Immature natural killer cell (primary cell): Measurements from ENCODE around the gene ZNF175. TPM values are rescaled to one million over a fixed set of nuclear protein-coding genes. Genes with fewer than 3 reads are reported as not detected.

Experiments
- DNase-seq, 3 donors: peaks; one replicate each; pipeline ENCODE4 v3.0.0; 2022; ENCODE audit warnings: mixed read lengths in 1 of 3
- H3K27ac Mint-ChIP-seq, 6 donors: one replicate each; pipeline ENCODE4 v1.8.0; 2020; ENCODE audit warnings: mixed read lengths in 6 of 6, mild to moderate bottlenecking in 5 of 6, inconsistent platforms in 4 of 6, moderate library complexity in 3 of 6
- H3K27me3 Mint-ChIP-seq, 3 donors: one replicate each; pipeline ENCODE4 v1.8.0; 2020 to 2021; ENCODE audit warnings: low read depth in 3 of 3, mild to moderate bottlenecking in 3 of 3, mixed read lengths in 3 of 3, moderate library complexity in 3 of 3, inconsistent platforms in 1 of 3
- H3K36me3 Mint-ChIP-seq, 3 donors: one replicate each; pipeline ENCODE4 v1.8.0; 2020; ENCODE audit warnings: mixed read lengths in 3 of 3, inconsistent platforms in 2 of 3, mild to moderate bottlenecking in 2 of 3
- H3K4me1 Mint-ChIP-seq, 2 donors: one replicate each; pipeline ENCODE4 v1.8.0; 2020; ENCODE audit warnings: inconsistent platforms in 2 of 2, mild to moderate bottlenecking in 2 of 2, mixed read lengths in 2 of 2, moderate library complexity in 1 of 2
- H3K4me3 Mint-ChIP-seq, 5 donors: one replicate each; pipeline ENCODE4 v1.8.0; 2020; ENCODE audit warnings: mild to moderate bottlenecking in 5 of 5, mixed read lengths in 5 of 5, inconsistent platforms in 3 of 5, moderate library complexity in 3 of 5
- H3K9me3 Mint-ChIP-seq, 6 donors: one replicate each; pipeline ENCODE4 v1.8.0; 2020; ENCODE audit warnings: mild to moderate bottlenecking in 6 of 6, mixed read lengths in 6 of 6, inconsistent platforms in 4 of 6, moderate library complexity in 3 of 6
- polyA plus RNA-seq, 3 donors: library from polyadenylated mRNA; unstranded; fragments of 300-500 nt; fragmentation: Illumina TruSeq; gene quantifications; one replicate each; pipeline ENCODE4 v1.2.3, GENCODE V29; 2021

ZNF175 gene
- 1 to 10 TPM in 1 of 3 donors, under 1 TPM in 2; 0.79 to 2.2 (median 0.81) TPM for polyA plus RNA-seq

DNA sequence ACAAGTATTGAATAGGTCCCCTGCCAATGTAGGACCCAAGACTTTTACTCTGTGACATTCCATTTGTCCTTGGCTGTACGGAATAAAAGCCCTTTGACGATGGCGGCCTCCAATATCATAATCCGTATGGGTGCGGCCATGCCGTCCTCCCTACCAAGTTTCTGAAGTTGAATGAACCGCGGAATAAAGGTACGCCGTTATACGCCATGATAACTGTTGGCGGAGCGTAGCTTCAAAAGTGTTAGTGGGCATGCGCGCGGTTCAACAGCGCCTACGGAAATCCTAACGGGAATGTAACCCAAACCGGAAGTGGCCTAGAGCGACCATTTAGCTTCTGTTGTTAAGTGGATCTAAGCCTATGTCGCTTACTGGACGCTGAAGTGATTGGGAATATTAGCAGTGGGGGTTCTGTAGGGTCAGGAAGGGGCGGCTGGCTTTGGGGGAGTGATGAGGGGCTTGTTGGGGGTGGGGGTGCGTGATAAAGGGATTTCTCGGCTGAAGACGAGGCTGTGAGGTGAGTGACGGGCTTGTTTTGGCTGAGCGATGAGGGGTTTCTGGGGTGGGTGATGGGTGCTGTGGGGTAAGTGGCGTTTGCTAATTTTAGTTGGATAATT lies at the start of gene ZNF175:
ZNF175 (plus strand) TSS at position 322 of the 614 bp plus-strand sequence. CDS start 2,047 bp downstream, outside the sequence.
- H3K36me3 Mint-ChIP-seq: peaks cover 5 to 9% (median 6%) of the 10 kb centered on the region in 3 donors
- peaks cover 1 to 15% (median 8%) of the 10 kb centered on the region in 3 donors for H3K27me3 Mint-ChIP-seq
- peak within 1 kb of the TSS; percentile 35 to 92 (median 63) for H3K27ac Mint-ChIP-seq
- peak within 1 kb of the TSS; percentile 93 to 100 (median 97) for H3K4me3 Mint-ChIP-seq
- H3K9me3 Mint-ChIP-seq: peaks cover 0 to 5% (median 0%) of the 10 kb centered on the region in 6 donors
- DNase-seq: peak; percentile 72 to 75 (median 75)
- peaks cover 30 to 40% of the 10 kb centered on the region in 2 donors for H3K4me1 Mint-ChIP-seq

DNA sequence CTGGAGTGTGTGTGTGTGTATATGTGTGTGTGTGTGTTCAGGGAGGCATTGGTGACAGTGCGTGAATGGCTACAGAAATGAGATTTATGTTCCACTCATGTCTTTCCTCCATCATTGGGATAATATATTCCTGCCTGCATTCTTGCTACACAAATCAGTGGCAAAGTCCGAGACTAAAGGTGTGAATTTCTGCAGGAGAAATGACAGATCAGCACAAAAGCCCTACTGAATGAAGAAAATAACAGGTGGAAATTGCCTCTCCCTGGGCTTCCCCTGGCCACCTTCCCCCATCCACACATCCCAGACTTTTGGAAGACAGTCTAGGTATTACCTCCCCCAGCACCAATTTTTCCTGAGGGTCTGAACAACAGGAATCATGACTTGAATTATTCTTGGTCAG lies 49.7 kb upstream of the ZNF175 start:
- Mint-ChIP-seq H3K27me3 (peaks cover 3 to 7% (median 6%) of the 10 kb centered on the region in 3 donors), H3K36me3 (no peaks in the 10 kb centered on the region), H3K9me3 (no peaks in the 10 kb centered on the region), H3K4me3 (no peak overlapping the region), H3K27ac (no peak overlapping the region), H3K4me1 (no peaks in the 10 kb centered on the region)
- no peak for DNase-seq

GRCh38 chr19:51521781-51522180 lies 49.3 kb upstream of the ZNF175 start:
- Mint-ChIP-seq H3K27me3 (peaks cover 3 to 8% (median 7%) of the 10 kb centered on the region in 3 donors), H3K9me3 (no peaks in the 10 kb centered on the region), H3K27ac (no peak overlapping the region), H3K4me1 (no peaks in the 10 kb centered on the region), H3K4me3 (no peak overlapping the region), H3K36me3 (no peaks in the 10 kb centered on the region)
- no peak for DNase-seq

- Mint-ChIP-seq H3K27ac (no peak overlapping the region), H3K9me3 (no peaks in the 10 kb centered on the region), H3K36me3 (no peaks in the 10 kb centered on the region), H3K4me1 (no peaks in the 10 kb centered on the region), H3K27me3 (peaks cover 3 to 13% (median 5%) of the 10 kb centered on the region in 3 donors), H3K4me3 (no peak overlapping the region)
- no peak for DNase-seq
Measured at GRCh38 chr19:51524666-51525264, 46.3 kb upstream of the ZNF175 start.

DNA sequence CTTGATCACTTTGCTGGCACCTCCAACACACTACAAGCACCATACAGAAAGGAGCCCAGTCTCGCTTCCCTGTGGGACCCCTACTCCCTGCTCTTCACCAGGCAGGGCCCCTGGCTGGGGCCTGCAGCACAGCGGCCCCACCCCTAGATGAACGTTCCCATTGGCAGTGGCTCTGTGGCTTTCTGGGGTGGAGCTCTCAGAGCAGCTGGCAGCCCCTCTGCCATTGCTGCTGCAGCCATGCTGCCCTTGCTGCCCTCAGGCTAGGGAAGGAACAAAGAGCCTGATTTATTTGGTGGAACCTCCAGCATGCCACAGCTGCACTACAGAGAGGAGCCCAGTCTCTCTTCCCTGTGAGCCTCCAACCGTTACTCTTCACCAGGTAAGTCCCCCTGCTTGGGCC lies 45.4 kb upstream of the ZNF175 start:
- no peaks in the 10 kb centered on the region for H3K4me1 Mint-ChIP-seq
- H3K4me3 Mint-ChIP-seq: no peak overlapping the region
- H3K36me3 Mint-ChIP-seq: no peaks in the 10 kb centered on the region

GRCh38 chr19:51529301-51529700 lies 41.8 kb upstream of the ZNF175 start:
- no peak overlapping the region for H3K27ac Mint-ChIP-seq

More for the DNA sequence above, 45.4 kb upstream of the ZNF175 start:
- no peak for DNase-seq
- Mint-ChIP-seq H3K9me3 (no peaks in the 10 kb centered on the region), H3K27me3 (peaks cover 3 to 13% (median 5%) of the 10 kb centered on the region in 3 donors), H3K27ac (no peak overlapping the region)

DNA sequence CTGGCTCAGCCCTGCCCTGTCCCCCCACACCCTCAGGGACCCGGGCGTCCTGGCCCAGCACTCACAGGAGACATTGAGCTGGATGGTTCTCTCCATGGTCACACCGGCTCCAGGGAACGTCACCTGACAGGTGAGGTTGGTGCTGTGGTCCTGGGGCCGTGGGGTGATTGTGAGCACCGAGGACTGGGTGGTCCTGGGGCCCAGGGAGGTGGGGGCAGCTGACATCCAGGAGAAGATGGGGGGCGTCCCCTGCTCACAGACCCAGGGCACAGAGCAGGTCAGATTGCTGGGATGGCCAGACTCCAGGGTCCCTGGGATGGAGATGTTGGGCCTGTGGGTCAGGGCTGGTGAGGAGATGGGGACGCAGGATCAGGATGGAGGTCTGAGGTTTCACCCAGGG lies 40.5 kb upstream of the ZNF175 start:
- Mint-ChIP-seq H3K27me3 (peaks cover 0 to 16% (median 3%) of the 10 kb centered on the region in 3 donors), H3K9me3 (no peaks in the 10 kb centered on the region), H3K4me1 (peaks cover 11 to 20% of the 10 kb centered on the region in 2 donors), H3K27ac (no peak overlapping the region), H3K4me3 (no peak overlapping the region), H3K36me3 (no peaks in the 10 kb centered on the region)
- DNase-seq: no peak

More at GRCh38 chr19:51529301-51529700, 41.8 kb upstream of the ZNF175 start:
- Mint-ChIP-seq H3K4me3 (no peak overlapping the region), H3K9me3 (no peaks in the 10 kb centered on the region), H3K36me3 (no peaks in the 10 kb centered on the region), H3K27me3 (peaks cover 0 to 13% (median 3%) of the 10 kb centered on the region in 3 donors), H3K4me1 (peaks cover 11 to 20% of the 10 kb centered on the region in 2 donors)
- DNase-seq: no peak

GRCh38 chr19:51531349-51532315 lies 39.5 kb upstream of the ZNF175 start, which contains the start of gene SIGLEC6:
SIGLEC6 (minus strand) TSS chr19:51531670; CDS start chr19:51531648, 22 bp downstream.
- H3K36me3 Mint-ChIP-seq: no peaks in the 10 kb centered on the region
- no peaks in the 10 kb centered on the region for H3K9me3 Mint-ChIP-seq
- DNase-seq: peak; percentile 41 to 51 (median 42)
- H3K27me3 Mint-ChIP-seq: peaks cover 0 to 15% (median 3%) of the 10 kb centered on the region in 3 donors
- H3K27ac Mint-ChIP-seq: peak within 1 kb of the TSS in 2 of 6 donors; percentile 21 to 31
- H3K4me3 Mint-ChIP-seq: peak within 1 kb of the TSS; percentile 52 to 76 (median 57)
- peaks cover 11 to 20% of the 10 kb centered on the region in 2 donors for H3K4me1 Mint-ChIP-seq

DNA sequence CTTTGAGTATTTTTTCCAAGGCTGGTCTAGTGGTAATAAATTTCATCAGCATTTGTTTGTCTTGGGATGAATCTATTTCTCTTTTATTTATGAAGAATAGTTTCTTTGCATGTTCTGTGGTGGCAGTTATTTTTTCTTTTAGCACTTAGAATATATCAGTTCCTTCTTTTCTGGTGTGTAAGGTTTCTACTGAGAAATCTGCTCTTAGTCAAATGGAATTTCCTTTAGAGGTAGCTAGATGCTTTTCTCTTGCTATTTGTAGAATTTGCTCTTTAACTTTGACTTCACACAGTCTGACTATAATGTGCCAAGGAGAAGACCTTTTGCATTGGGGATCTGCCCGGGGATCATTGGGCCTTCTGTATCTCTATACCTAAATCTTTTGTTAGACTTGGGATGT lies 35.5 kb upstream of the ZNF175 start:
- peaks cover 11 to 20% of the 10 kb centered on the region in 2 donors for H3K4me1 Mint-ChIP-seq
- H3K9me3 Mint-ChIP-seq: no peaks in the 10 kb centered on the region
- no peak overlapping the region for H3K27ac Mint-ChIP-seq
- peaks cover 0 to 15% (median 12%) of the 10 kb centered on the region in 3 donors for H3K27me3 Mint-ChIP-seq
- no peak overlapping the region for H3K4me3 Mint-ChIP-seq
- H3K36me3 Mint-ChIP-seq: no peaks in the 10 kb centered on the region
- no peak for DNase-seq

- H3K27me3 Mint-ChIP-seq: peaks cover 3 to 20% (median 15%) of the 10 kb centered on the region in 3 donors
Measured at GRCh38 chr19:51539821-51540366, 31.2 kb upstream of the ZNF175 start.

DNA sequence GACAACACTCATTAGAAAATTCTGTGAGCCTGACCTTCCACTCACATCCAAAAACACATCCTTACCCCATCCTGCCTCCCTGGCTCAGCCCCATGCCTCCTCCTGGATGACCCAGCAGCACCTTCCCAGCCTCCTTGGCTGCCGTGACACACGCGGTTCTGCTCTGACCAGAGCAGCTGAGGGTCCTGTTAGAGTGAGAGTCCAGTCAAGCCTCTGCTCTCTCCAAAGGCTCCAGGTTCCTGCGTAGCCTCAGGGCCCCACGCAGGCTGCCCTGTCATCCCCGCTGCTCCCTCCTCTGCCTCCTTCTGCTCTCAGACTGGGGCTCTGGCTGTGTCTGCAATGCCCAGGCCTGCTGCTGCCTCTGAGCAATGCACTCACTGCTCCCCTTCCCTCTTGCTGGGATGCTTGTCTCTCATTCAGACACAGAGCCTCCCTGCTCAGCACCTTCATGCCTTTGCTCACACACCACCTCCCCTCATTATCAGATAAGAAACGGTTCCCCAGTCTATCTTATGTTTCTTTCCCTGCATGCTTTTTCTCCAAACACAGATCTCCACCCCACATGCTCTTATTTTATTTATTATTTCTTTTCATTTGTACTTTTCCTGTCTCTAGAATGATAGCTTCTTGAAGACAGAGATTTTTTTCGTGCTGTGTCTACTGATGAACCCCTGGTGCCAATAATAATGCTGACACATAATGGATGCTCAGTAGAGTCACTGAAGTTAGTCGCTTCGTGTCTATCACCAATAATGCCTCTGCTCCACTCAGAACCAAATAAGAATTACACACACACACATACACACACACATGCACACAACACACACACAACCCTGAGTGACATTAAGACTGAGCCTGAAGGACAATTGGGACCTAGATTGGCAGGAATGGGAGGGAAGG lies 29.4 kb upstream of the ZNF175 start:
- peaks cover 3 to 17% (median 15%) of the 10 kb centered on the region in 3 donors for H3K27me3 Mint-ChIP-seq
- H3K4me3 Mint-ChIP-seq: no peak overlapping the region
- no peaks in the 10 kb centered on the region for H3K9me3 Mint-ChIP-seq
- no peaks in the 10 kb centered on the region for H3K4me1 Mint-ChIP-seq
- H3K36me3 Mint-ChIP-seq: no peaks in the 10 kb centered on the region
- DNase-seq: no peak
- H3K27ac Mint-ChIP-seq: no peak overlapping the region

More at GRCh38 chr19:51539821-51540366, 31.2 kb upstream of the ZNF175 start:
- H3K27ac Mint-ChIP-seq: no peak overlapping the region
- no peaks in the 10 kb centered on the region for H3K9me3 Mint-ChIP-seq
- no peak overlapping the region for H3K4me3 Mint-ChIP-seq
- no peaks in the 10 kb centered on the region for H3K4me1 Mint-ChIP-seq
- no peaks in the 10 kb centered on the region for H3K36me3 Mint-ChIP-seq
- DNase-seq: no peak

DNA sequence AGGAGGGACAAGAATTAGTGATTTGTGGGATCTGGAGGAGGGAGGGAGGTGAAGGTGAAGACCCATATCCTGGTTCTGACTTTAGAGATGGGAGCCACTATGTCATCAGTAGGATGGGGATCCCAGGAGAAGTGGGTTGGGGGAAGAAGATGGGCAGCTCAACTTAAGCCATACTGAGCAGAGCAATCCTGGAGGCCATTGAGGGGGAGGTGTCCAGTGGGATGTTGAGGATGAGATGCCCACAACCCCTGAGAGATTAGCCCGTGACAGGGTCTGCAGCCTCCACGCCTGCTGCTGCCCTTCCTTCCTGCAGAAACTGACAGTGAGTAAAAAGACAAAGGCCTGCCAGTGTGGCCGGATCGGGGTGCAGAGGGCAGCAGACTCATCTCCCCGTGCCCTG lies 28.4 kb upstream of the ZNF175 start:
- no peaks in the 10 kb centered on the region for H3K36me3 Mint-ChIP-seq
- H3K9me3 Mint-ChIP-seq: no peaks in the 10 kb centered on the region

More for the DNA sequence above, 28.4 kb upstream of the ZNF175 start:
- H3K27ac Mint-ChIP-seq: no peak overlapping the region
- no peak for DNase-seq
- peaks cover under 1 to 3% of the 10 kb centered on the region in 2 donors for H3K4me1 Mint-ChIP-seq
- H3K4me3 Mint-ChIP-seq: no peak overlapping the region
- peaks cover 3 to 17% (median 12%) of the 10 kb centered on the region in 3 donors for H3K27me3 Mint-ChIP-seq
